ENCODE measurements around the gene ALDH1A1. TPM values are rescaled to one million over a fixed set of nuclear protein-coding genes. Genes with fewer than 3 reads are reported as not detected.

ALDH1A1 gene
- total and polyA plus RNA-seq, 3 donors from 2014 or later = 307 to 474 (median 337) TPM

DNA sequence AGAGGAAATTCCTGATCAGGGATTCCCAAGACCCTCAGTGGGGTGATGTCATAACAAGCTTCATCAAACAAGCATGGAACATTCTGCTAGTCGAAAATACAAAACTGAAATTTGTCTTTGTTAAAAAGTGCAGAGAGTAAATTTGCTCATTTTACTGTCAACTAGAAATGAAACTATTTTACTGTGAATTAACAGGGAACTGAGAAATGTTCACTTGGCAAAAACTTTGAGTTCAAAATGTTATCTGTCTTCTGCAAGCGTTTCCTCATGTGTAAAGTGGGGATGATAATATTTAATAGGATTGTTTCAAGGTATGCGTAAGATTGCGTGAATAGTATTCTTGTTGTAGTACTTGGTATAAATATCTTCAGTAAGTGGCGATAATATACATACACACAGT lies 45.4 kb downstream of the ALDH1A1 start:
- intact Hi-C loops (cut with DNase I; ENCODE audit: low total_unique reads) = no loop called here
- 49 to 60% methylated on average over 5 of the region's 5 CpGs for WGBS, 2 donors
- H3K27ac ChIP-seq = peak overlapping the region; percentile 14 to 15
- H3K9me3 ChIP-seq = no peaks in the 10 kb centered on the region
- DNase-seq = no peak
- peaks cover 22% of the 10 kb centered on the region for H3K4me1 ChIP-seq
- no peaks in the 10 kb centered on the region for H3K27me3 ChIP-seq
- no peak overlapping the region for H3K4me3 ChIP-seq
- TF ChIP-seq POLR2A (IDR thresholded peaks at IDR 0.05) = no peak
- TF ChIP-seq, protein P1, sequence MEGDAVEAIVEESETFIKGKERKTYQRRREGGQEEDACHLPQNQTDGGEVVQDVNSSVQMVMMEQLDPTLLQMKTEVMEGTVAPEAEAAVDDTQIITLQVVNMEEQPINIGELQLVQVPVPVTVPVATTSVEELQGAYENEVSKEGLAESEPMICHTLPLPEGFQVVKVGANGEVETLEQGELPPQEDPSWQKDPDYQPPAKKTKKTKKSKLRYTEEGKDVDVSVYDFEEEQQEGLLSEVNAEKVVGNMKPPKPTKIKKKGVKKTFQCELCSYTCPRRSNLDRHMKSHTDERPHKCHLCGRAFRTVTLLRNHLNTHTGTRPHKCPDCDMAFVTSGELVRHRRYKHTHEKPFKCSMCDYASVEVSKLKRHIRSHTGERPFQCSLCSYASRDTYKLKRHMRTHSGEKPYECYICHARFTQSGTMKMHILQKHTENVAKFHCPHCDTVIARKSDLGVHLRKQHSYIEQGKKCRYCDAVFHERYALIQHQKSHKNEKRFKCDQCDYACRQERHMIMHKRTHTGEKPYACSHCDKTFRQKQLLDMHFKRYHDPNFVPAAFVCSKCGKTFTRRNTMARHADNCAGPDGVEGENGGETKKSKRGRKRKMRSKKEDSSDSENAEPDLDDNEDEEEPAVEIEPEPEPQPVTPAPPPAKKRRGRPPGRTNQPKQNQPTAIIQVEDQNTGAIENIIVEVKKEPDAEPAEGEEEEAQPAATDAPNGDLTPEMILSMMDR (IDR thresholded peaks at IDR 0.05) = no peak
- no peaks in the 10 kb centered on the region for H3K36me3 ChIP-seq (ENCODE audit: low read depth, missing control alignments)

DNA sequence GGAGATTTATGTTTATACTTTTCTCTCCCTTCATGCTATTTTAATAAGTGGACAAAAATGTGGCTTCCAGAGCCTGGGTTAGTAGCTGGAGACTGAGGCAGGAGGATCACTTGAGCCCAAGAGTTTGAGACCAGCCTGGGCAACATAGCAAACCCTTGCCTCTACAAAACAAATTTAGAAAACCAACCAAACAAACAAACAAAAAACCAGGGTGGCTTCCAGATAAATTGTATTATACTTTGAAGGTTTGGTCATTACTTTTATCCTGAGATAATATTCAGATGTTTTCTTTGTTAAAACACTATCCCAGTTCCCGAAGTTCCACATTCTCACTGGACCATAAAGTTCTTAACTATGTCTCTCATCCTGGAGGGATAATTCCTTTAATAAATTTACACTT lies 46.0 kb downstream of the ALDH1A1 start:
- TF ChIP-seq, protein P1 (IDR thresholded peaks at IDR 0.05) = no peak
- no peak for TF ChIP-seq POLR2A (IDR thresholded peaks at IDR 0.05)
- Histone ChIP-seq H3K9me3 (no peaks in the 10 kb centered on the region), H3K4me1 (peaks cover 16% of the 10 kb centered on the region), H3K36me3 (ENCODE audit: low read depth, missing control alignments) (no peaks in the 10 kb centered on the region), H3K27ac (peak overlapping the region in 1 of 2 donors; percentile 3), H3K4me3 (no peak overlapping the region), H3K27me3 (no peaks in the 10 kb centered on the region)
- WGBS, 2 donors = 37 to 48% methylated on average over 1 of the region's 1 CpG
- intact Hi-C loops (cut with DNase I; ENCODE audit: low total_unique reads) = no loop called here
- DNase-seq = no peak

DNA sequence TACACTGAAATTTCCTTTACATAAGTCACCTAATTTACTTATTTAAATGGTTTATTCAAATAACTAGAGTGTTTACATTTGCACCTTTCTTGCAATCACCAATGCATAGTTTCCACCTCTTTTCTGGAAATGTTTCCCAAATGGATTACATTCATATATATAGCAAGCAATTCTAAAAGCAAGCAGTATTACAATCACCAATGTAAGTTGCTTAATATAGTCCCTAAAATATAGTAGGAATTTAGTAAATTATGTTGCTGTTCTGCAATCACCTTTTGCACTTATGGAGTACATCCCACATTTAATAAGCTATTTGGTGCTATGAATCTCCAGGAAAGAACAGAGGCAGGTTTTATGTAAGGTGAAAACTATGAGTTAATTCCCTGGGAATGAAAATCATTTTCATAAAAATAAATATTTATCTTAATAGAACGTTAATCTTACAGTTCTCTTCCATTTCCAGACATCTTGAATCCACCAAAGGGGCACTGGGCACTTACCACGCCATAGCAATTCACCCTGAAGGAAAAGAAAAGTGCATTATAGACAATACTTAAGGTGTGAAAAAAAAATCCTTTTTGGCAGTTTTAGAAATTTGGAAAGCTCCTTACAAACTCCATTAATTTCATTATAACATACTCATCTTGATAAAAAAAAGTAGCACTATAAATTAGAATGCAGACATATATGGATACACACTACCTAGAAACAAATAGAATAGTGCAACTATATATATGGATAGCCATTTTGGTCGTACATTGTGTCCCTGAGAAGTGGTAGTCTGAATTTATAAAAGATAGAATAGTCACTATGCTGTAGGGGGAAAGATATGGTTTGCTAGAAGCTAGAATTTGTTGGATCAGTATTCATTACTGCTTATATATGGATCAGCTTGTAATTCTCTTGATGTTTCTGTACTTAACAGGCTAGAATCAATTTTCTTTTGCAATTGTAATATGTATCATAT lies 47.1 kb downstream of the ALDH1A1 start:
- H3K36me3 ChIP-seq (ENCODE audit: low read depth, missing control alignments) = no peaks in the 10 kb centered on the region
- H3K27me3 ChIP-seq = no peaks in the 10 kb centered on the region
- no peak overlapping the region for H3K4me3 ChIP-seq
- intact Hi-C loops (cut with DNase I; ENCODE audit: low total_unique reads) = no loop called here
- peaks cover 9% of the 10 kb centered on the region for H3K4me1 ChIP-seq
- WGBS, 2 donors = 70 to 78% methylated on average over 3 of the region's 3 CpGs
- no peaks in the 10 kb centered on the region for H3K9me3 ChIP-seq
- no peak for DNase-seq
- TF ChIP-seq POLR2A (IDR thresholded peaks at IDR 0.05) = no peak
- TF ChIP-seq, protein P1 (IDR thresholded peaks at IDR 0.05) = no peak
- H3K27ac ChIP-seq = peak overlapping the region in 1 of 2 donors; percentile 3

DNA sequence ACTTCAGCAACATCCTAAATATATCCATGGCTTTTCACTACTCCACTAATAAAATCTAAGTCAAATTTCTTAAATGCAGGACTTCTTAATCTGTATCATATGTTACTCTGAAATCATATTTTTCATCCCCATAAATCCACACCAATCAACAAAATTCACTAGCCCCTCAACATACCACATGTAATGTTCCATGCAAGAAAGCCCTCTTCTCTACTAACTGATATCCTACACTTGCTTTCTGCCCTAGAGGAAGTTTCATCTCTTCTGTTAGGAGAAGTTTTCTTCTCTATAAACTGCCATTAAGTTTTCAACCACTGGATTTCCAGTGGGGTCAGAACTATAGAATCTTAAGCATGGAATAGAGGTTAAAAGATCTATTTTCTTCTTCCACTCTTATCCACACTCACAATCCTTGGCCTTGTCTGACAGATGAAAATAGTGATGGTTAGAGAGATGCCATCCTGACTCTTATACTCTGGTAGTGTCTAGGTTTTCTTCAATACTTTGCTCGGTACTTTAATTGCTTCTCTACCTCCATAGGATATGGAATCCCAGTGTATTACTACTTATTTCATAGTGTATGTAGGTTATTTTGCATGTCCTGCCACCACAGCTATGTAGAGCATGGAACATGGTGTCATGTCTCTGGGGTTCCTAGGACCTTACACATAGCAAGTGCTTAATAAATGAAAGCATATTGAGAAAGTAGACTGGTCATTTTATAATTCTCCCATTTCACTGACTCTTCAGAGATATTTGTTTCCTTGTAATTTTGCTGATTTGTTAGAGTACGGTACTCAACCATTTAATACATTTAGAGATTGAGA lies 48.4 kb downstream of the ALDH1A1 start:
- Histone ChIP-seq H3K4me1 (peaks cover 9% of the 10 kb centered on the region), H3K27ac (peak overlapping the region in 1 of 2 donors; percentile 43), H3K36me3 (ENCODE audit: low read depth, missing control alignments) (no peaks in the 10 kb centered on the region), H3K9me3 (no peaks in the 10 kb centered on the region), H3K27me3 (no peaks in the 10 kb centered on the region), H3K4me3 (no peak overlapping the region)
- no peak for DNase-seq
- 69 to 90% methylated on average over 2 of the region's 2 CpGs for WGBS, 2 donors
- no peak for TF ChIP-seq POLR2A (IDR thresholded peaks at IDR 0.05)
- TF ChIP-seq, protein P1 (IDR thresholded peaks at IDR 0.05) = no peak
- intact Hi-C loops (cut with DNase I; ENCODE audit: low total_unique reads) = no loop called here
